ENCODE results near the gene HILPDA.

DNA sequence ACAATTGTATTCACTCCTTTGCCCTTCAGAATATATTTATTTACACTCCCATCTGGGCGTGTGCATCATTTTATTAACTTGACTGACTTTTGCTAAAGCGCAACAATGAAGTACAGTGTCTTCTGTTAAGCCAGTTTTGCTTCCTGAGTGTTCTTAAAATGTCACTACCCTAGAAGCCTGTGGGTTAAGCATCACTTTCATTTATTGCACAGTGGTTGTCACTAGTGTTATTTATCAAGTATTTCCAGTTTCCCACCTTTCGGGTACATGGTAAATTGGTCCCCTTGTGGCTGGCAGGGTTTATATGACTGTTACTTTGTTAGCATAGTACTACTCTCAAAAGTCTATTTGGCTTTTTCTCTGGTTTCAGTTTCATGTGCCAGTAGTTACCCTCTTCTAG lies 3.3 kb downstream of the HILPDA start:
- TF ChIP-seq EP300 (IDR thresholded peaks at IDR 0.05; ENCODE audit: borderline replicate concordance) = no peak
- TF ChIP-seq, protein P1, sequence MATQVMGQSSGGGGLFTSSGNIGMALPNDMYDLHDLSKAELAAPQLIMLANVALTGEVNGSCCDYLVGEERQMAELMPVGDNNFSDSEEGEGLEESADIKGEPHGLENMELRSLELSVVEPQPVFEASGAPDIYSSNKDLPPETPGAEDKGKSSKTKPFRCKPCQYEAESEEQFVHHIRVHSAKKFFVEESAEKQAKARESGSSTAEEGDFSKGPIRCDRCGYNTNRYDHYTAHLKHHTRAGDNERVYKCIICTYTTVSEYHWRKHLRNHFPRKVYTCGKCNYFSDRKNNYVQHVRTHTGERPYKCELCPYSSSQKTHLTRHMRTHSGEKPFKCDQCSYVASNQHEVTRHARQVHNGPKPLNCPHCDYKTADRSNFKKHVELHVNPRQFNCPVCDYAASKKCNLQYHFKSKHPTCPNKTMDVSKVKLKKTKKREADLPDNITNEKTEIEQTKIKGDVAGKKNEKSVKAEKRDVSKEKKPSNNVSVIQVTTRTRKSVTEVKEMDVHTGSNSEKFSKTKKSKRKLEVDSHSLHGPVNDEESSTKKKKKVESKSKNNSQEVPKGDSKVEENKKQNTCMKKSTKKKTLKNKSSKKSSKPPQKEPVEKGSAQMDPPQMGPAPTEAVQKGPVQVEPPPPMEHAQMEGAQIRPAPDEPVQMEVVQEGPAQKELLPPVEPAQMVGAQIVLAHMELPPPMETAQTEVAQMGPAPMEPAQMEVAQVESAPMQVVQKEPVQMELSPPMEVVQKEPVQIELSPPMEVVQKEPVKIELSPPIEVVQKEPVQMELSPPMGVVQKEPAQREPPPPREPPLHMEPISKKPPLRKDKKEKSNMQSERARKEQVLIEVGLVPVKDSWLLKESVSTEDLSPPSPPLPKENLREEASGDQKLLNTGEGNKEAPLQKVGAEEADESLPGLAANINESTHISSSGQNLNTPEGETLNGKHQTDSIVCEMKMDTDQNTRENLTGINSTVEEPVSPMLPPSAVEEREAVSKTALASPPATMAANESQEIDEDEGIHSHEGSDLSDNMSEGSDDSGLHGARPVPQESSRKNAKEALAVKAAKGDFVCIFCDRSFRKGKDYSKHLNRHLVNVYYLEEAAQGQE (IDR thresholded peaks at IDR 0.05; ENCODE audit: low read depth) = no peak
- no peak for TF ChIP-seq FOXM1 (IDR thresholded peaks at IDR 0.05; ENCODE audit: borderline replicate concordance, low read depth)
- no peak for TF ChIP-seq USF1 (IDR thresholded peaks at IDR 0.05)
- no peak for TF ChIP-seq RAD21 (IDR thresholded peaks at IDR 0.05; ENCODE audit: low read depth)
- no peak for TF ChIP-seq YY1 (IDR thresholded peaks at IDR 0.05; ENCODE audit: low read depth)
- no peak for TF ChIP-seq MAX (IDR thresholded peaks at IDR 0.05)

Measured in Ishikawa (cell line).